GM12878 (cell line): ENCODE results near the gene FXN. TPM values are rescaled to one million over a fixed set of nuclear protein-coding genes. Genes with fewer than 3 reads are reported as not detected.

ENCODE experiments used
- ATAC-seq: fragments of 200-7000 bp; cut with Tn5 transposase; 3 replicates; pipeline ENCODE4 v1.9.1; 2020; ENCODE audit warnings: mild to moderate bottlenecking, moderate library complexity
- BruUV-seq: library from RNA; stranded (reverse); fragments of 400-500 nt; replicated peaks from 2 replicates; lab custom pipeline; 2021; lab: Mats Ljungman, UMichigan
- CTCF ChIA-PET: fragments of 300-600 bp; sonication (Branson Sonifier 250); formaldehyde crosslinking; extraction: SDS; loops from one replicate; lab custom pipeline; 2021; ENCODE audit warnings: inconsistent platforms; lab: Yijun Ruan, JAX
- POLR2A ChIA-PET: fragments of 350-600 bp; formaldehyde crosslinking; extraction: SDS; loops from one replicate; lab custom pipeline; 2021; ENCODE audit warnings: inconsistent platforms; lab: Charles Lee
- RAD21 ChIA-PET: fragments of 300-600 bp; sonication (Branson Sonifier 250); formaldehyde crosslinking; loops from one replicate; lab custom pipeline; 2023; ENCODE audit warnings: antibody characterized with exemption; ENCODE audit not compliant: unreplicated experiment; lab: Charles Lee
- SMC1A ChIA-PET: fragments of 300-600 bp; sonication (Branson Sonifier 250); formaldehyde crosslinking; loops from one replicate; lab custom pipeline; 2023; ENCODE audit not compliant: unreplicated experiment, uncharacterized antibody; lab: Charles Lee
- DNase-seq: peaks from one replicate; pipeline ENCODE4 v3.0.0-alpha.2; 2011; ENCODE audit warnings: low read depth, low spot score
- FAIRE-seq: peaks from 3 replicates; lab custom pipeline; 2011; peaks lifted over from hg19 to GRCh38; lab: Jason Lieb, UNC
- H2AFZ ChIP-seq: 2 replicates; pipeline ENCODE4 v1.6.0; 2011; ENCODE audit warnings: low read depth, low read length, control low read depth; ENCODE audit not compliant: control insufficient read depth
- H3K27ac ChIP-seq: 2 replicates; pipeline ENCODE4 v1.5.1; 2011; ENCODE audit warnings: control low read depth; ENCODE audit not compliant: control insufficient read depth, insufficient read depth
- H3K27me3 ChIP-seq, 2 experiments: replicated peaks in 1 of 2; 2 replicates each; pipeline versions ENCODE4 v1.6.0 to v1.6.1; 2011; ENCODE audit warnings: low read length in 1 of 2; ENCODE audit not compliant: control insufficient read depth in 2 of 2, insufficient read depth in 2 of 2
- H3K36me3 ChIP-seq, 2 experiments: 2 replicates each; pipeline ENCODE4 v1.5.1; 2011; ENCODE audit warnings: low read length in 1 of 2; ENCODE audit not compliant: control insufficient read depth in 2 of 2, insufficient read depth in 2 of 2
- H3K4me1 ChIP-seq: 2 replicates; pipeline ENCODE4 v1.6.1; 2011; ENCODE audit warnings: mild to moderate bottlenecking, low read length, moderate library complexity, mixed read lengths; ENCODE audit not compliant: control insufficient read depth, insufficient read depth
- H3K4me2 ChIP-seq: 2 replicates; pipeline ENCODE4 v1.6.0; 2011; ENCODE audit warnings: control low read depth; ENCODE audit not compliant: control insufficient read depth, insufficient read depth
- H3K4me3 ChIP-seq: fragments of 200-600 bp; sonication (generic); 2 replicates; pipeline ENCODE4 v1.5.1; 2016
- H3K79me2 ChIP-seq: 2 replicates; pipeline ENCODE4 v1.6.0; 2011; ENCODE audit warnings: low read length; ENCODE audit not compliant: control insufficient read depth, insufficient read depth
- H3K9ac ChIP-seq: 2 replicates; pipeline ENCODE4 v1.8.0; 2011; ENCODE audit warnings: low read length, control low read depth, mixed read lengths; ENCODE audit not compliant: control insufficient read depth, insufficient read depth
- H3K9me3 ChIP-seq: replicated peaks from 3 replicates; pipeline ENCODE4 v1.5.1; 2011; ENCODE audit warnings: mild to moderate bottlenecking, low read length; ENCODE audit not compliant: control insufficient read depth, insufficient read depth
- H4K20me1 ChIP-seq: 2 replicates; pipeline ENCODE4 v1.6.0; 2011; ENCODE audit not compliant: control insufficient read depth, insufficient read depth
- HDAC6 ChIP-seq: fragments of 200-600 bp; sonication (generic); IDR thresholded peaks from one replicate; pipeline ENCODE4 v1.8.0; 2017; ENCODE audit warnings: antibody characterized with exemption; ENCODE audit not compliant: unreplicated experiment
- IRF4 ChIP-seq: IDR thresholded peaks from 2 replicates; pipeline ENCODE4 v1.6.1; 2011; ENCODE audit warnings: low read depth, low read length
- MEF2B ChIP-seq: fragments of 450-650 bp; IDR thresholded peaks from 2 replicates; pipeline ENCODE4 v1.6.1; 2018; ENCODE audit warnings: mild to moderate bottlenecking, moderate library complexity; ENCODE audit not compliant: partially characterized antibody, poor library complexity, severe bottlenecking
- MLLT1 ChIP-seq: fragments of 450-650 bp; IDR thresholded peaks from 2 replicates; pipeline ENCODE4 v1.6.1; 2016; ENCODE audit warnings: mild to moderate bottlenecking
- SIX5 ChIP-seq: IDR thresholded peaks from 2 replicates; pipeline ENCODE4 v1.6.1; 2011; ENCODE audit warnings: mild to moderate bottlenecking, low read depth, low read length, moderate library complexity; ENCODE audit not compliant: severe bottlenecking
- SKIL ChIP-seq: fragments of 450-650 bp; IDR thresholded peaks from 2 replicates; pipeline ENCODE4 v1.6.1; 2017; ENCODE audit warnings: mild to moderate bottlenecking, low read depth, inconsistent platforms; ENCODE audit not compliant: poor library complexity, severe bottlenecking
- SMARCA5 ChIP-seq: fragments of 450-650 bp; IDR thresholded peaks from 2 replicates; pipeline ENCODE4 v1.6.1; 2017; ENCODE audit warnings: mild to moderate bottlenecking
- SP1 ChIP-seq: IDR thresholded peaks from one replicate; pipeline ENCODE4 v1.6.1; 2011; ENCODE audit warnings: low read depth, low read length
- SRF ChIP-seq, 2 experiments: IDR thresholded peaks; 2 replicates each; pipeline ENCODE4 v1.6.1; 2011; ENCODE audit warnings: low read depth in 2 of 2, low read length in 2 of 2, mild to moderate bottlenecking in 1 of 2, moderate library complexity in 1 of 2
- ZBTB4 ChIP-seq: fragments of 450-650 bp; formaldehyde crosslinking; IDR thresholded peaks from 2 replicates; pipeline ENCODE4 v1.4.0; 2022; ENCODE audit warnings: mild to moderate bottlenecking, moderate library complexity
- WGBS: methylation state at CpG from one replicate; pipeline ENCODE4 v1.1.6; 2016; ENCODE audit warnings: low lambda C conversion rate; ENCODE audit not compliant: insufficient replicate concordance, insufficient coverage; ENCODE audit errors: missing lambda C conversion rate; 5-methylcytosine and 5-hydroxymethylcytosine counted together
- in situ Hi-C: fragments of 300-500 bp; cut with MboI; formaldehyde crosslinking; loops from 9 replicates; pipeline ENCODE4 v1.14.3; 2018; ENCODE audit warnings: mixed read lengths
- intact Hi-C: fragments of 100-400 bp; cut with micrococcal nuclease; formaldehyde crosslinking; loops from one replicate; pipeline ENCODE4 v1.14.2; 2022; ENCODE audit not compliant: unreplicated experiment
- polyA plus RNA-seq, 11 experiments: library from polyadenylated mRNA; depleted of rRNA in 4 of 11; unstranded in 6 of 11; stranded (reverse) in 5 of 11; fragments of >200 nt; fragmentation: Nextera tagmentation in 4 of 11; fragmentation: Illumina TruSeq in 1 of 11; extraction: Ambion mirVana in 4 of 11; extraction: Trizol in 1 of 11; gene quantifications; 1 replicate in 1 of 11; 2 replicates in 10 of 11; pipeline versions ENCODE4 v1.2.1 to v1.2.3, GENCODE V29; 2011 to 2016; ENCODE audit warnings: inconsistent platforms in 2 of 11, missing spikeins in 2 of 11, low read depth in 1 of 11
- total RNA-seq, 4 experiments: library from RNA; depleted of rRNA in 3 of 4; stranded (reverse); fragments of >200 nt in 3 of 4; fragmentation: Illumina TruSeq in 1 of 4; extraction: Trizol in 1 of 4; gene quantifications; 2 replicates each; pipeline versions ENCODE4 v1.2.1 to v1.2.3, GENCODE V29; 2013 to 2021

The FXN gene
- total and polyA plus RNA-seq, 10 of the 15 experiments (the other 5 are each of a cell fraction or from before 2014, with no cell fraction given) = 7.3 to 78.0 (median 23.2) TPM

GRCh38 chr9:69063839-69064238 is 28.3 kb downstream of the FXN start:
- Histone ChIP-seq H3K36me3 (peaks cover 8 to 10% of the 10 kb centered on the region in 2 experiments; a peak in 3 of 4 replicates), H3K27me3 (no peaks in the 10 kb centered on the region), H3K4me1 (no peaks in the 10 kb centered on the region), H3K4me3 (no peak overlapping the region), H3K9ac (no peak overlapping the region), H3K27ac (no peak overlapping the region), H4K20me1 (no peaks in the 10 kb centered on the region), H3K79me2 (no peaks in the 10 kb centered on the region), H3K9me3 (no peaks in the 10 kb centered on the region), H3K4me2 (no peak overlapping the region), H2AFZ (no peak overlapping the region)
- no peak for ATAC-seq
- no peak for FAIRE-seq
- ChIA-PET RAD21 (interaction anchor here (1.6 kb wide), 1 partner anchor 129 kb away, joined by 3 read pairs; no protein-coding TSS in a partner anchor), POLR2A (no interaction called here), CTCF (interaction anchor here (1.7 to 3.2 kb wide), 2 partner anchors 9 to 10 kb away, joined by 5 to 14 read pairs; no protein-coding TSS in a partner anchor), SMC1A (interaction anchor here (1.5 kb wide), 1 partner anchor 9 kb away, joined by 3 read pairs; no protein-coding TSS in a partner anchor)
- in situ Hi-C loops (loop anchor here (25.0 kb wide), 1 partner anchor 873 kb away; no protein-coding TSS in a partner anchor), intact Hi-C loops (no loop called here)
- no TSS peak for BruUV-seq
- DNase-seq = no peak
- TF ChIP-seq SP1 (no peak), SMARCA5 (no peak), SKIL (no peak), MLLT1 (no peak), HDAC6 (no peak), SIX5 (no peak), IRF4 (no peak), ZBTB4 (CRISPR knock-in tag) (no peak), SRF (IDR thresholded peaks at IDR 0.05; ENCODE audit: low read depth in 2 of 2, low read length in 2 of 2) (no peak), MEF2B (no peak)
- 73% methylated on average over 4 of the region's 4 CpGs for WGBS
